PFSK-1 (cell line): ENCODE results near the gene SIAH2.

Experiments used
- FOXP2 ChIP-seq: optimal IDR thresholded peaks from 2 replicates; pipeline ENCODE3; 2011; ENCODE audit warnings: borderline replicate concordance, control low read depth, inconsistent platforms; ENCODE audit not compliant: insufficient read depth; ENCODE audit errors: extremely low read length, extremely low read depth
- POLR2AphosphoS5 ChIP-seq: IDR thresholded peaks from 2 replicates; pipeline ENCODE4 v1.6.1; 2012; ENCODE audit warnings: low read depth, mild to moderate bottlenecking, control low read depth, low read length, moderate library complexity
- TF ChIP-seq, protein P1 (sequence below), 2 experiments: IDR thresholded peaks; 2 replicates each; pipeline versions ENCODE4 v1.6.1 to v1.8.0; 2011 to 2012; ENCODE audit warnings: low read depth in 2 of 2, low read length in 2 of 2, control low read depth in 1 of 2, inconsistent platforms in 1 of 2, mild to moderate bottlenecking in 1 of 2, moderate library complexity in 1 of 2; ENCODE audit not compliant: insufficient read depth in 1 of 2

DNA sequence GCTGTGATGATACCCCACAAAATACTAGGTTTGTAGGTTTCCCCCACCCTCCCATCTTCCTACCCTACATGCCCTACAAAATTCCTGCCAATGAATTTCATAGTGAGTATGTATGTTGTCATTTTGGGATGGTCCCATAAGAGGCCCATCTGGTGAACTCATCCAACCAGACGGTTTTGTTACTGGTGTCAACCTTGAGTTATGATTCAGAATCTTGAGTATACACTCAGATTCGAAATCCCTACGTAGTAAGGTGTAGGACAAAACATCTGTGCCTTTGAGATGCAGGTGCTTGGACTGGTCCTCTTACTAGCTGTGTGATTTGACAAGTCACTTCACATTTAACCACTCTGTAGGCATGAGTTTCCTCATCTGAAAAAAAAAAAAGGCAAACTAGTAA lies 3.6 kb downstream of the SIAH2 start:
- TF ChIP-seq POLR2AphosphoS5 (no peak), FOXP2 (no peak)
- TF ChIP-seq, protein P1, sequence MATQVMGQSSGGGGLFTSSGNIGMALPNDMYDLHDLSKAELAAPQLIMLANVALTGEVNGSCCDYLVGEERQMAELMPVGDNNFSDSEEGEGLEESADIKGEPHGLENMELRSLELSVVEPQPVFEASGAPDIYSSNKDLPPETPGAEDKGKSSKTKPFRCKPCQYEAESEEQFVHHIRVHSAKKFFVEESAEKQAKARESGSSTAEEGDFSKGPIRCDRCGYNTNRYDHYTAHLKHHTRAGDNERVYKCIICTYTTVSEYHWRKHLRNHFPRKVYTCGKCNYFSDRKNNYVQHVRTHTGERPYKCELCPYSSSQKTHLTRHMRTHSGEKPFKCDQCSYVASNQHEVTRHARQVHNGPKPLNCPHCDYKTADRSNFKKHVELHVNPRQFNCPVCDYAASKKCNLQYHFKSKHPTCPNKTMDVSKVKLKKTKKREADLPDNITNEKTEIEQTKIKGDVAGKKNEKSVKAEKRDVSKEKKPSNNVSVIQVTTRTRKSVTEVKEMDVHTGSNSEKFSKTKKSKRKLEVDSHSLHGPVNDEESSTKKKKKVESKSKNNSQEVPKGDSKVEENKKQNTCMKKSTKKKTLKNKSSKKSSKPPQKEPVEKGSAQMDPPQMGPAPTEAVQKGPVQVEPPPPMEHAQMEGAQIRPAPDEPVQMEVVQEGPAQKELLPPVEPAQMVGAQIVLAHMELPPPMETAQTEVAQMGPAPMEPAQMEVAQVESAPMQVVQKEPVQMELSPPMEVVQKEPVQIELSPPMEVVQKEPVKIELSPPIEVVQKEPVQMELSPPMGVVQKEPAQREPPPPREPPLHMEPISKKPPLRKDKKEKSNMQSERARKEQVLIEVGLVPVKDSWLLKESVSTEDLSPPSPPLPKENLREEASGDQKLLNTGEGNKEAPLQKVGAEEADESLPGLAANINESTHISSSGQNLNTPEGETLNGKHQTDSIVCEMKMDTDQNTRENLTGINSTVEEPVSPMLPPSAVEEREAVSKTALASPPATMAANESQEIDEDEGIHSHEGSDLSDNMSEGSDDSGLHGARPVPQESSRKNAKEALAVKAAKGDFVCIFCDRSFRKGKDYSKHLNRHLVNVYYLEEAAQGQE (IDR thresholded peaks at IDR 0.05; ENCODE audit: insufficient read depth in 1 of 2, low read depth in 2 of 2, low read length in 2 of 2): no peak
